ENCODE results near the gene CCNJL.
"Not testable (repeated sequence)": the region's sequence is repeated elsewhere in the genome, so short reads cannot be mapped to it uniquely, and the experiment has no call there.

CCNJL gene

DNA sequence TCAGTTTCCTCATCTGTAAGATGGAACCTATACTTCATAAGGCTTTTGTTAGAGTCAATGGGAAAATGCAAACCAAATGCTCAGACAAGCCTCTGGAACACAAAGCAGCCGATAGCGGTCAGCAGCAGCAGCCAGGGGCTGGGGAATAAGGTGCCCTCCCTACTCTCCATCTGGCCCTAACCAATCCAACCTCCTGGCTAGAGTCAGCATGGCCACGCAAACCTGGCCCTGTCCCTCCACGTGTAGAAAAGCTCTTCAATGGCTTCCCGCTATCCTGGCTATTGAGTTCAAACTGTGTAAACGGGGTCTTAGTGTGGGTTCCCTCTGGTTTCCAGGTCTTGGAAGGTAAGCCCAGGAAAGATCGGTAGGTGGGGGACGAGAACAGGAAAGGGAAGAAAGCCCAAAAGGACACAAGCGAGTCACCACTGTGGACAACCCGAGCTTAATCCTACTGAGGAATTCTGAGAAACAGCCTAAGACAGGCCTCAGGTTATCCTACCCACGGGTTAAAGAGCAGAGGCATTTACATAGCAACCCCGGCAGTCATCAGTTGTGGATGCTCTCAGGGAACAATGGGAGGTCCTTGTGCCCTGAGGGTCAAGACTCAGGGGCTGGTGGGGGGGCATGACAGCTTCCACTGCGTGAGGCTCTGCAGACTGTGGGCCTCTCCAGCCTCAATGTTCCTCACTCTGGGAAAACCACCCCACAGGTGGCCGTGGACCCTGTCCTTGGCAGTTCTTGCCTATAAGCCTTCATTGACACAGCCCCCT, 52.2 kb downstream of the CCNJL start:
- DNase-seq, result no peak

DNA sequence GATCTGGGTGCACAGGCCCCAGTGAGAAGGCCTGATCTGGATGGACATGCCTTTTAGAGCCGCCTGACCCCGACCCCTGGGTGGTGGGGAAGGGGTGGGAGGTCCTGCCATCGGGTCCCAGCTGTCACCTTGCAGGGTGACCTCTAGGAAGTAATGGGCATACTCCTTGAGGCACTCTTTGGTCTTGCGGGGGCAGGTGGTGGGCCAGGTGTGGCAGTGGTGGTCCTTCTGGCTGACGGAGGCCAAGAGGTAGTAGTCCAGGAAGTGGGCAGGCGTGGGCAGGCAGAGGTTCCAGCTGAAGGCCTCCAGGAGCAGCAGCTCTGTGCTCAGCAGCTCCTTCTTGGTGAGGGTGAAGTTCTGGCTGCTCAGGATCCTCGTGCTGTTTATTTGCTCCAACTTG, 53.0 kb downstream of the CCNJL start:
- no peak for DNase-seq

DNA sequence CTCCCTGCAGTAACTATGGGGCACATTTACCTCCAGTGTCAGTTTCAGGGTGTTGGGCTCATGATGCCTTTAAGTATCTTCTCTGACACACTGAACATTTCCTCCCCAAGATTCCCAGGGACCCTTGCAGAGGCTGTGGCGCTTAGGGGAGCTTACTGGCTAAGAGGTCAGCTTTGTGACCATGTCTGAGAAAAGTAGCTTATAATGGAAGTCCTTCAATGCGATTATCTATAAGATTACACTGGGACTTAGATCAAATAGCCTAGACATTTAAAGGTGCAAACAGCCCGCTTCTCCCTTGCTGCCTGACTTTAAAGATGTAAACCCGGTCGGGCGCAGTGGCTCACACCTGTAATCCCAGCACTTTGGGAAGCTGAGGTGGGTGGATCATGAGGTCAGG, 57.7 kb downstream of the CCNJL start:
- no peak for DNase-seq

DNA sequence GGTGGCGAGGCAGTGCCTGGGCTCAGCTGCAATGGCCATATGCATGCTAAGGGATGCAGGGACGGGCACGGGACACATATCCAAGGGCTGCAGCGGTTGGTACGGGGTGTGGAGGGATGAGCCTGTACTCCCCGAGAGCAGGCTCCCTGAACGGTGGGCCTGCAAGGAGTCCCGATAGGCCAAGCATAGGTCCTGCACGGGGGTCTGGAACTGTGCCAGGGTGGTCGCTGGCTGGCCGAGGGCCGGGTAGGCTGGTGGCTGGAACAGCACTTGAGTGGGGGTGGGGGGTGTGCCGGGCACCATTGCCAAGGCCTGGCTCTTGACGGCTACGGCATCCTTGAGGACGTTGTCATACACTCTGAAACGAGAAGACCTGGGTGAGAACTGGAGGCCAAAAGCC, 58.9 kb downstream of the CCNJL start:
- no peak for DNase-seq

DNA sequence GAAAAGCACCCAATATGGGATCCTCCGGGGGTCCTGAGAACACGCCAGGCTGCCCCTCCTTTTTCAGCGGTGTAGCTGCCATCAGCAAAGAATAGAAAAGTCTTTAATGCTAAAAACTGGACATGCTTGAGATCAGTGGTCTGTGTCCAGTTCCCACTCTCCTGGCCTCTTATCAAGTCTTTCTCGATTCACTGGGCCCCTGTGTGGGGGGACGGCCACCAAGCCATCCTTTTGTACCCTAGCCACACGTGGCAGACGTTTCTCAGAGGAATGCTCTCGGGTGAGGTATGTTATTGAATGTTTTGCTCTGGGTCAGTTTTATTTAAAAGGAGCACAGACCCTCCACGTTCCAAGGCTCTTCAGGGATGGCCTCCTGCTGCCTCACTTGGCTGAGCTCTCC, 59.4 kb downstream of the CCNJL start:
- no peak for DNase-seq

DNA sequence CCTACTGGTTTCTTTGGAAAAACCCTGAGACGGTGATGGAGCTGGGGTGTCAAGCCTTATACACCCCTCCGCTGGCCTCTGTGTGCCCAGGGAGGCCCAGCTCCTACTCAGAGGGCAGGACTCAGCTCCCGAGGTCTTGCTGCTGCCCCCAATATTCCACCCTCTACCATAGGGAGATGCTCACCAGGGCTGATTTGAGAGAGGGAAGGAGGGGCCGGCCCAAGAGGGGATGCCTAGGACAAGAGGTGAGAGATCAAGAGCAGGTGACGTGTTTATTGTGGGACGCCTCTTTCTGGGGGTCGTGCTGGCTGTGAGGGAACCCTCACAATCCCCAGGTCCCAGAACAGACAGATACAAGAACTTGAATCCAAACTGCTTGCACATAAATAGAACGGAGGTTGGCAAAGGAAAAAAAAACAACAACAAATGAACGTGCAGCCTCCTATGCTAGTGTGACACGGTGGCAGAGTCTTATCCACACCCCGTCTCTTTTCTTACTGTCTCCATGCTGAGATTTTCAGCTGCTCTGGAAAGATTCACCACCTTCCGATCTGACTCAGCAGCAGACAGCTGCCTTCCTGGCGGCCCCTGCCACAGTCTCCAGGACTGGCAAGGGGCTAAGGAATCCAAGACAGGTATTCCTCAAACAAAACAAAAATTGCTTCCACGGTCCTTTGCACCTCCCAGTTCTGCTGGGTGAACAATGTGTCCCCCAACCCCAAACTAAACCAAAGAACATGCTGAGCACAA, 60.8 kb downstream of the CCNJL start:
- DNase-seq, result no peak

DNA sequence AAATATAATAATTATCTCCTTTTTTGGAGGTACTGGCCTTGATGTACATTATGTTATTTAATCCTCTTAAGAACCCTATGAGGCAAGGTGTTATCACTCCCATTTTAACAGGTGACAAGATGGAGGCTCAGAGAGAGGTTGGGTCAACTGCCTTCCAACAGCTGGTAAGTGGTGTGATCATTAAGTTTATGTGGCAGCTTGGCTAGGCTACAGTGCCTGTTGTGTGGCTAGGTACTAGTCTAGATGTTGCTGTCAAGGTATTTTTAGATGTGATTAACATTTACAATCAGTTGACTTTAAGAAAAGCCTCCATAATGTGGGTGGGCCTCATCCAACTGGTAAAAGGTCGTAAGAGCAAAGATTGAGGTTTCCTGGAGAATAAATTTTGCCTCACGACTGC, 61.5 kb downstream of the CCNJL start:
- no peak for DNase-seq

DNA sequence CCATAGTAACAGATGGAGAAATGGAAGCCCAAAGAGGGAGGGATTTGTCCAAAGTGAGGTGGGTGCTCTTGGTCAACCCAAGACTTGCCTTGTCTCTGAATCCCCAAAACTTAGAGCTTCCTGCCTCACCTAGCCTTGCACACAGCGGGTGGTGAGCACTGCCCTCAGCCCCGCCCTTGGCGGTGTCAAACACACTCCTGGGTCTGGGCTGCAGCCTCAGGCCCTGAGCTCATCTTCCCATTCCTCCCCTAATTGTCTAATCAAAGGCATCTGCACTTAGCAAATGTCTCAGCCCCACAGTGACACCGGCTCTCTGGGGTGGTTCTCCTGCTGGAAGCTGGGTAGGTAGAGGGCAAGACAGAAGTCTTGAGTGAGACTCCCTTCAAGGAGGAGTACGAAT, 62.1 kb downstream of the CCNJL start:
- DNase-seq, result no peak

DNA sequence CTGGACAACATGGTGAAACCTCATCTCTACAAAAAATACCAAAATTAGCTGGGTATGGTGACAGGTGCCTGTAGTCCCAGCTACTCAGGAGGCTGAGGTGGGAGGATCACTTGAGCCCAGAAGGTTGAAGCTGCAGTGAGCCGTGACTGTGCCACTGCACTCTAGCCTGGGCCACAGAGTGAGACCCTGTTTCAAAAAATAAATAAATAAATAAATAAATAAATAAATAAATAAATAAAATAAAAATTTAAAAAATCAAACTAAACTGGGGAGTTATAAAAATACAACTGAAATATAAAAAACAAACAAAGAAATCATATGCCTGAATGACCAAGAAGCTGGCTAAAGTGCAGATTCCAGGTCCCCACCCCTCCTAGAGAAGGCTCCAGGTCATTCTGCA, 62.8 kb downstream of the CCNJL start:
- DNase-seq, result not testable (repeated sequence)

DNA sequence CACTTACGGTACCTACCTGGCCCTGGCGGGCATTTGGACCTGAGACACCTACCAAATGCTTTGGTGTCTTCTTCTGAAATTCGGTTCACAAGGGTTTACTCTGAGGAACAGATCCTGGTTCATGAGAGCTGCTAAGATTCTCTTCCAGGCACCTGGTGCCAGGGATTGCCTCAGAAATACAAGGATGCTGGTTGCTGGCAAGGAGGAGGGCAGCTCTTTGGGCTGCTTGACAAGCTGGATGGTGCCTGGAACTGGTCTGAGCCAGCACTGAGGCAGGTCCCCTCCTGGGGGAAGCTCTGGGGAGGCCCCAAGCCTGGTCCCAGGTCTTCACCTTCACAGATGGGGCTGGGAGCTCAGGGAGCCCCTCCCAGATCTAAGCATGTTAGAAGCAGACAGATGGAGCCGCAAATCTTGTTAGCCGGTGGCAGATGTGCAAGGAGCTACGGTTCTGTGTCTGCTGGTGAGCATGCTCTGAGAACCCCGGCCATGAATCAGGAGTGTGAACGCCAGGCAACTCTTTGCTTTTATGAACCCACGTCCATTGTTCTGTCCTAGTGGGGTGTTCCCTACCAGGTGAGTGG, 66.8 kb downstream of the CCNJL start:
- no peak for DNase-seq

DNA sequence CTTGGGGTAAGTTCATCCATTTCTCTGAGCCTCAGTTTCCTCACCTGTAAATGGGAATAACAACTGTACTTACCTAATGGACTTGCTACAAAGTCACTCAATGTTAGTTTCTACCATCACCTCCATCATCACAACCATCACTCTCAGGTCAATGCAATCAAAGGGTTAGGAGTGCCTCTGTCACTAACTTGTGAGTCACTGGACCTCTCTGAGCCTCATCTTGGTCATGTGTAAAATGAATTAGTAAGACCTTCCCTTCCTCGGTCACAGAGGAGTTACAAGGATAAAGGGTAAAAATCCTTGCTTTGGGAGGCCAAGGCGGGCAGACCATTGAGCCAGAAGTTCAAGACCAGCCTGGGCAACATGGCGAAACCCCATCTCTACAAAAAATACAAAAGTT, 70.2 kb downstream of the CCNJL start:
- DNase-seq, result no peak

DNA sequence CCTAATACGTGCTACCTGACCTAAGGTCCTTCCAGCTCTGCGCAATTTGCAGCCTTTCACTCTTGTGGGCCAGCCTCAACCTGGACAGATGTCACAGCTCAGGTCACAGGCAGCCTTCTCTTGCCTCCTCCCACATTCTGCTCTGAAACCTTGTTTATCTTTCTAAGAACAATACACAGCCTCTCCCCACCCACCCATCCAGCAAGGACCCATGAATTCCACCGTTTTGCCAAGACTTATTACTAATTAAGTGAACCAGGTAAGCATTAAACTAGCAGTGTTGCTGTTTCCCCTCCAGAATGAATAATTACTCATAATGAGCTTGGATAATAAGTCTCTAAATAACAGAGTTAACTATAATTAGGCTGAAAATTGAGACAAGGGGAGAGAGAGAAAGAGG, 72.0 kb downstream of the CCNJL start:
- no peak for DNase-seq

DNA sequence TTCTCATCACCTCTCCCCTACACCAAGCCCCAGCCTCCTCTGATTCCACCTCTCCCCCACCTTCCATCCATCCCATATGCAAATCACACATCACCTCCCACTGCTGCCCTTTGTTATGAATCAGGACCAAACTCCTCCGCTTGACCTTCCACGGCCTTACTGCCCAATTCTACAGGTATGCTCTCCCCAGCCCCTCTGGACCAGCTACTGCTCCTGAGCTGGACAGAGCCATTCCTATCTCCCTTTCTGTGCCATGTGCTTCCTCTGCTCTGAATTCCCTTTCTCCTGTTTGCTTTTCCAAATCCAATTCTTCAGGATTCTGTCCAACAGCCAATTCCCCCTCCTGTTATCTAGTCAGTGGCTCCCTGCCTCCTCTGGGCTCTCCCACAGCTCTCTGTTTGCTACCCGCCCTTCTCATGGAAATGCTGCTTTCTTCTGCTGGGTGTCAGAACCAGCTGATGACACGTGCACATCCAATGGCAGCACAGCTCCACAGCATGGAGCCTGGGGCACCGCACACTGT, 74.7 kb downstream of the CCNJL start:
- no peak for DNase-seq

DNA sequence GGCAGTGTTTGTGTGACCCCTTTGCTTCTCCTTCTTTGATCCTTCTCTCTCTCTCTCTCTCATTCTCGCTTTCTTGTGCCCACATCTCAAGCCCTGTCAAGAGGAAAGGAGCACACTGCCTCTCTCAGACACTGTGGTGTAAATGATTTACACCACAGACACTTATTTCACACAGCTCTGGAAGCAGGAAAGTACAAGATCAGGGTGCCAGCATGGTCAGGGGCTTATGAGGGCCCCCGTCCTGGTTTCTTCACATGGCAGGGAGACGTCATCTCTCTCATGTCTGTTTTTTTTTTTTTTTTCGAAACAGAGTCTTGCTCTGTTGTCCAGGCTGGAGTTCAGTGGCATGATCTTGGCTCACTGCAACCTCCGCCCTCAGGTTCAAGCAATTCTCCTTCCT, 76.6 kb downstream of the CCNJL start:
- no peak for DNase-seq

DNA sequence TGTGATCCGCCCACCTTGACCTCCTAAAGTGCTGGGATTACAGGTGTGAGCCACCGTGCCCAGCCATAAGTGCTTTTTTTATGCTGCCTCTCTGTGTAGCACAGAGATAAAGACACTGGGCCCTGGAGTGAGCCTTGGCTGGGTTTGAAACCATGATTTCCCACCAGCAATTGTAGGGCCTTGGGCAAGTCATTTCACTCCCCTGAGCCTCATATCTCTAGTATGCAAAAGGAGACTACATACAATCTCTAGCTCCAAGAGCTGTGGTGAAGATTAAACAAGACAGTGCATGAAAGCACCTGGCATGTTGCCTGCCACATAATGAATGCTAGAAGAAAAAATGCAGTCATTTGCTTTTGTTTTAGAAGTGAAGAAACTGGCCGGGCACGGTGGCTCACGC, 79.1 kb downstream of the CCNJL start:
- DNase-seq, result peak; percentile 74

DNA sequence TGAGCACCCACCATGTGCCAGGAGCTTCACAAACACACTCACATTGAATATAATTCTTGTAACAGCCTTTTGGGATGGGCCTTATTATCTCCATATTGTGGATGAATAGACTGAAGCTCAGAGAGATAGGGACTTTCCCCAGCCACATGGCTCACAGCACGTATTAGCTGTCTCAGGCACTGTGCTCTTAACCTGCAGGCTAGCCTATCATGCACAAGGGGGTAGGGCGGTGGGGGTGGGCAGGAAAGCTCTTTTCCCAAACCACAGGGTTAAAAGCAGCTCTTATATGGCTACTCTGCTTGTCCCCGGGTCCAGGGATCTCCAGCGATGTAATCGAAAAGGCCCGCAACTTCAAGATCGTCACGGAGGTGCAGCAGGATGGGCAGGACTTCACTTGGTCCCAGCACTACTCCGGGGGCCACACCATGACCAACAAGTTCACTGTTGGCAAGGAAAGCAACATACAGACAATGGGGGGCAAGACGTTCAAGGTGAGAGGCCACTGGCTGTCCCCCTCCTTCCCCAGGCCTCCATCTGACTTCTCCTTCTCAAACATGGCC, 80.5 kb downstream of the CCNJL start:
- DNase-seq, result no peak

DNA sequence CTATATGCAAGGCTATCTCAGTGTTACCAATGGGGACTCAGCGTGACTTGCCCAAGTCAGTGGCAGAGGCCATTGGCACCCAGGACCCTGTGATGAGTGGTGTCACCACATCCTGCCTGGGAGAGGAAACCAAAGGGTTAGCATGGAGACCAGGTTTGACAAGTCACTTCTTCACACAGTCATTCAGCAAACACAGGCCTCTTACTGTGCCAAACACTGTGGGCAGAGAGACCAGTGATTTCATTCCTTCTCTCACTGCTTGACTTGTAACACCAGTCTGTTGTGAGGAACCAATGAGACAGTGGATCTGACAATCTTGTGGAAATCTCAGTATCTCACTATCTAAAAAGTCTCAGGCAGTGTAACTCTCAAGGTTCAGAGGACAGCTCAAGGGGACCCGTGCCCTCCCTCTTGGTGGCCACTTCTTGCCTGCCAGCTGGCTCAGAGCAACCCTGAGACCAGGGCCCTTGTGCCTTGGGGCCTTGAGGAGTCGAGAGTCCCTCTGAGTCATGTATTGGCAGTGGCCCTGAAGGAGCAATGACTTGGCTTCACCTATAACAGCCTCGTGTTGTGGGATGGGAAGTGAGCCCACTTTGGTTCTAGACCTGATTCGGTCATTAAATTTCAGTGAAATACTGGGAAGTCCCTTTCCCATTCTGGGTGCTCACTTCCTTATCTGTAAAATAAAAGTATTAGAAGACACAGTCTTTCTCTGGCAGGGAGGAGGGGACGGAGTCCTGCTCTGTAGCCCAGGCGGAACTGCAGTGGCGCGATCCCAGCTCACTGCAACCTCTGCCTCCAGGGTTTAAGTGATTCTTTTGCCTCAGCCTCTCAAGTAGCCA, 81.5 kb downstream of the CCNJL start:
- DNase-seq, result peak; percentile 6

DNA sequence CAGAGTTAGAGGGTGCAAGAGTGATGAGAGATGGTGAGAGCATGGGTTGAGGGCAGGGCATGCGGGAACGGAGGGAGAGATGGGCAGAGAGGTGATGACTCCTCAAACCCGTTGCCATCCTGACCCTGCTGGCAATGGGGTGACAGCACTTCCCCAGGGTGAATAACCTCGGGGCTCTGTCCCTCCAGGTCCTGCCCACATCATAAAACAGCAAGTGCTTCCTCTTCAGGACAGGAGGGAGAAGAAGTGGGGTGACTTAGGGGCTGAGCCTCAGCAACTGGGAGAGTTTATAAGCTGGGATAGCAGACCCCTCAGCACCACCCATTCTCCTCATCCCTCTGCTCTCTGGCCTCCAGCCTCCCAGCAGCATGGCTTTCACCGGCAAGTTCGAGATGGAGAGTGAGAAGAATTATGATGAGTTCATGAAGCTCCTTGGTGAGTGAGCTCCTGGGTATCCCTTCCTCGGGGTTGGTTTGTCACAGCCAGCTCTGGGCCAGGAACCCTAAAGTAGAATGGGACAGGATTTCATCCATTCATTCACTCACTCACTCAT, 83.1 kb downstream of the CCNJL start, which contains the start of gene FABP6:
Gene FABP6, plus strand, starts transcription at position 317 of the 553 bp plus-strand sequence. Its CDS starts 52 bp downstream, at position 369.
- DNase-seq, result no peak

DNA sequence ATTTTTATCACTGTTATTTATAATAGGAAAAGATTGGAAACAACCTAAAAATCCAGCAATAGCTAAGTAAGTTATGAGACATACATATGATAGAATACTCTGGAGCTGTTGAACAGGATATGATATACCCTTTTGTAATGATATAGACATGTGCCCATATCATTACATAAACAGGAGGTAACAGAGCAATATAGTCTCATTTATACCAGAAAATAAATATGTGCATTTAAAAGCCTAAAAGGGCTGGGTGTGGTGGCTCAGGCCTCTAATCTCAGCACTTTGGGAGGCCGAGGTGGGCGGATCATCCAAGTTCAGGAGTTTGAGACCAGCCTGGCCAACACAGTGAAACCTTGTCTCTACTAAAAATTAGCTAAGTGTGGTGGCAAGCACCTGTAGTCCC, 85.4 kb downstream of the CCNJL start:
- DNase-seq, result no peak

DNA sequence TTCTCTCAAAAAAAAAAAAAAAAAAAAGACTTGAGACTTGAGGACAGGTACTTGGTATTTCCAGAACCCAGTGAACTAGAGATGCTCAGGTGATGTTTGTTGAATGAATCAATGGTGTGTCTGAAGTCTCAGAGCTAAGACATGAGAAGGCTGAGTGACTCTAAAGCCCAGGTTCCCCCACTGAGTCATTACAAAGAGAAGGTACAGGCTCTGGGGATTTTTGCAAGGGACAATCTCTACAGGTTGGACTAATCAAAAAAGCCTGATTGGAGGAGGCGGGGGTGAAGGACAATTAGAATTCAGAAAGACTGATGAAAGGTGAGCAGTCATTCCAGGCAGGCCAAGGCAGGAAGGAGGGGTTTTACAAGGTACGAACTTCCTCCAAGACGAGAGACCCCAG, 91.3 kb downstream of the CCNJL start:
- no peak for DNase-seq

DNA sequence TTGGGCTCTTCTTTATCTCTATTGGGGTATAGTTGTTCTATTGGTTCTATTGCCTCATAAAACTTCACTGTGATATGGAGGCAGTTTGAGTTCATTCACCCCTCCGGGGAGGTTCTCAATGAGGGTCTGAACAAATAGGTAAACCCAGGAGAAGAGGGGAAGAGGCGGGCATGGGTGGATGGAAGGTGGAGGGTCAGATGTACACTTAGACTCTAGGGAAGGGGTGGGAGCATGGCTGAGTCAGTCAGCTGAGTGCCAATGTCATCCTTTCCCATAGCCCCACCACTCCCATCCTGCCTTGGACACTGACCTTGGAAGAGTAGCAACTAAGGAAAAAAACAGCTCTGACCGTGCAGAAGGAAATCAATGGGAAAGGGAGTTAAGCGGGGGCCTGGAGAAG, 93.0 kb downstream of the CCNJL start:
- no peak for DNase-seq

DNA sequence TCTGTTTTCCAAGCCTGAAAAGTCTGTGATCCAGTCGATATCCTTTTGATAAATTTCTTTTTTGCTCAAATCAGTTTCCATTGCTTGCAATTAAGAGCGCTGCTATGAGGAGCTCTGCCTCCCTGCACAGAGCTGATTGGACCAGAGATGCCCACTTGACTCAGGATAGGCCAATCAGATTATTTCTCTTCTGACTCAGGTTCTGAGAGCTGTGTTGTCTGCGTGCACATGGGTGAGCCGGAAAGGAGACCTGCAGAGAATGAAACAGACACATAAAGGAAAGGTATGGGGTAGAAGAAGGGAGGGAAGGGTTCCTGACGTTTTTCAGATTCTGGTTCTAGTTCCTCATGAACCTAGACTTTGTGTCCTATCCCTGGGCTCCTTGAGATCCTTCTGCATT, 98.8 kb downstream of the CCNJL start:
- DNase-seq, result peak; percentile 53

Data from NCI-H226 (cell line).